Activated CD8-positive, alpha-beta memory T cell treated with anti-CD3 and anti-CD28 coated beads for 48 hours (primary cell): Measurements from ENCODE around the gene POLR3GL.

Experiments
- DNase-seq, 3 experiments: peaks; one replicate each; pipeline ENCODE4 v3.0.0-alpha.2; 2020; ENCODE audit warnings: low read depth in 2 of 3, low spot score in 2 of 3

POLR3GL gene

GRCh38 chr1:145991735-145992412, 27.4 kb downstream of the POLR3GL start:
- DNase-seq: no peak

GRCh38 chr1:145992502-145992936, 28.0 kb downstream of the POLR3GL start:
- DNase-seq: no peak

- no peak for DNase-seq
Measured at GRCh38 chr1:145992958-145993617, 28.6 kb downstream of the POLR3GL start.

- no peak for DNase-seq
Measured at GRCh38 chr1:145993618-145994390, 29.3 kb downstream of the POLR3GL start.

GRCh38 chr1:145994391-145995120, 30.1 kb downstream of the POLR3GL start:
- DNase-seq: no peak

- no peak for DNase-seq
Measured at GRCh38 chr1:145995148-145995881, 30.8 kb downstream of the POLR3GL start.

- no peak for DNase-seq
Measured at GRCh38 chr1:145995964-145996432, 31.5 kb downstream of the POLR3GL start.

- peak; percentile 65 to 87 (median 86) for DNase-seq
Measured at GRCh38 chr1:145996433-145997015, 32.0 kb downstream of the POLR3GL start, which contains the start of gene TXNIP. Gene TXNIP, minus strand, starts transcription at chr1:145996579. Its CDS starts 313 bp downstream, at chr1:145996266.

- DNase-seq: peak in 1 of 3 experiments; percentile 26
Measured at GRCh38 chr1:145997016-145997717, 32.7 kb downstream of the POLR3GL start.

- DNase-seq: no peak
Measured at GRCh38 chr1:145997718-145998023, 33.2 kb downstream of the POLR3GL start.

GRCh38 chr1:145999321-146000024, 35.0 kb downstream of the POLR3GL start:
- no peak for DNase-seq

GRCh38 chr1:146001709-146002108, 37.2 kb downstream of the POLR3GL start:
- DNase-seq: no peak

GRCh38 chr1:146007489-146008133, 43.1 kb downstream of the POLR3GL start:
- no peak for DNase-seq

- DNase-seq: no peak
Measured at GRCh38 chr1:146010126-146010738, 45.7 kb downstream of the POLR3GL start.

- no peak for DNase-seq
Measured at GRCh38 chr1:146012703-146013558, 48.4 kb downstream of the POLR3GL start.

GRCh38 chr1:146013559-146013922, 49.1 kb downstream of the POLR3GL start:
- DNase-seq: no peak

- no peak for DNase-seq
Measured at GRCh38 chr1:146016891-146017290, 52.4 kb downstream of the POLR3GL start.
